HG03095 (cell line): ENCODE data around the gene SP100.
"Not testable (repeated sequence)": the region's sequence is repeated elsewhere in the genome, so short reads cannot be mapped to it uniquely, and the experiment has no call there.

Experiments
- ATAC-seq: cut with Tn5 transposase; IDR thresholded peaks from one replicate; pipeline ENCODE4 v1.9.1; 2021; ENCODE audit warnings: moderate library complexity; ENCODE audit not compliant: unreplicated experiment

Gene SP100

DNA sequence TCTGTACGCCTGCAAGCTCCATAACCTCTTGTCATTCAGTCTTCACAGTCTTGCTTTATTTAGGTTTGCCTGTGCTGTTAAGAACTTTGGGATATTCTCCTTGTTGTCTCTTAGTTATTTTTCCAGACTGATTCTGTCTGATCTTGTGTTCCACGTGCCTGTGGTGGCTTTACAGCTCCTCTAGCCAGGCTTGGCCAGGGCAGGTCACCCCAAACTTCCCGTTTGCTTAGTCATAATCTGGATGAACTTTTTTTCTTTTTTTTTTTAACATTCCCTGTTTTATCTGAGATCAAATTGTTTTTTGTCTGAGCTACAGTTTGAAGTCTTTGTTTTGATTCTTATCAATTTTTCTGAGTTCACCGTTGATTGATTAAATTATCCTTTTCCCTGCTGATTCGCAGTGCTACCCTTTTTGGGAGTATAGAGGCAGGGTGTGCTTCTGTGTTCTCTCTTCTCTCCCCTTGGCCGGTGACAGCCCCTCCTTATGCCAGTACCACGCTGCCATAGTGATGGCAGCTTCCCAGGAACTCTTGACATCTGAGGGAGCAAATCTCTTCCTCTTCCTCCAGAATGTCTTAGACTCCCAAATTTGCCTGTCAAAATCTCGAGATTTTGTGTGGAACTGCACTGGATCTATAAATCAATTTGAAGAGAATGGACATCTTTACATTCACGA is 2.5 kb downstream of the SP100 start:
- ATAC-seq = no peak

DNA sequence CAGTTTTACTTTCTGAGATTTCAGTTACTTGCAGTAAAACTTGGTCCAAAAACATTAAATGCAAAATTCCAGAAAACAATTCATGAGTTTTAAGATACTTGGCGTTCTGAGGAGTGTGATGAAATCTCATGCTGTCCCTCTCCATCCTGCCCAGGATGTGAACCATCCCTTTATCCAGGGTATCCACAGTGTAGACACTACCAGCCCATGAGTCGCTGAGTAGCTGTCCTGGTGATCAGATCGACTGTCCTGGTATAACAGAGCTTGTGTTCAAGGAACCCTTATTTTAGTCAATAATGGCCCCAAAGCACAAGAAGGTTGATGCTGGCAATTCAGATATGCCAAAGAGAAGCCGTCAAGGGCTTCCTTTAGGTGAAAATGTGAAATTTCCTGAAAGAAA is 3.2 kb downstream of the SP100 start:
- ATAC-seq = no peak

DNA sequence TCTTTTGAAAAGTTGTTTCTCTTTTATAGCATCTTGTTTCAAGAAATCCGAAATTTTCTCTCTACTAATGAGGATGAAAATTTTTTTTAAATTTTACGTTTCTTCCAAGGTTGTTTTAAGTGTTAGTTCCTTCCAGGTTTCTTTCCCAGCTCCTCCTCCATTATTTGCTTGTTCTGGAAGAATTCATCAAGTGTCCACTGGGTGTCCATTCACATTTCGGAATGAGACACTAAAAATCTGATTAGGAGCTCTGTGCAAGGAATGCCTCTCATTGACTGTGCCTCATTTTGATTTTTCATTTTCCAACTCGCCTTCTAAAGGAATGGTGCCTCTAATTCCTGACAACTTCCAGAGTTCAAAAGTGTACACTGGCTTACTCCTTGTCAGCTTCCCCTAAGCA is 6.1 kb downstream of the SP100 start:
- no peak for ATAC-seq

DNA sequence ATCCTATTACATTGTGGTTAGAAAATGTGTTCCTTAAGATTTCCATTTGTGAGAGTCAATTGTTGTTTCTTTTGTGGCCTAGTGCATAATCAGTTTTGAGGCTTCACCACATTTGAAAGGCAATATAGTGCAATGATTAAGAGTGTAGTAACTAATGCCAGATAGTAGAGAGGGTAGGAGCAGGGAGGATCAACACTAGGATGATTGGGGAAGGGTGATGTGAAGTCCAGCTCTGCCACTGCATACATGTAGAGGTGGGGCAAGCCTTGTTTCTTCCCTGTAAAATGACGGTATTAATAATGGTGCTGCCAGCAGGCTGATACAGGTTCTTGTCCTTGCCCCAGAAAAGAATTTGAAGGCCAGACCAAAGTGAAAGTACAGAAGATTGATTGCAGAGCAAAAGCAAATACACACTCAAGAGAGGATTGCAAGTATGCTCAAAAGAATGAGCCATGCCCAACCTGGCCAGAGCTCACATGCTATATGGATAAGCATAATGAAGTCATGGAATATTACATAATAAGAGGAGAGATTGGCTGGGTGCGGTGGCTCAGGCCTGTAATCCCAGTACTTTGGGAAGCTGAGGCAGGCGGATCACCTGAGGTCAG is 8.0 kb downstream of the SP100 start:
- no peak for ATAC-seq

DNA sequence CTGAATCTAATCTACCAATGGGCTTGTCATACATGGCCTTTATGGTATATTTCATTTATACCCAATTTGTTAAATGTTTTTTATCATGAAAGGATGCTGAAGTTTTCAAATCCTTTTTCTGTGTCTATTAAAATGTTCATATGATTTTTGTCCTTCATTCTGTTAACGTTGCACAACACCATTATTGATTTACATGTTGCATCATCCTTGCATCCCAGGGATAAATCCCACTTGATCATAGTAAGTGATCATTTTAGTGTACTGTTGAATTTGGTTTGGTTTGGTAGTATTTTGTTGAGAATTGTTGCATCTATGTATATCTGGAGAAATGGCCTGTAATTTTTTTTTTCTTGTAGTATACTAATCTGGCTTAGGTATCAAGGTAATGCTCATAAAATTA is 9.4 kb downstream of the SP100 start:
- no peak for ATAC-seq

DNA sequence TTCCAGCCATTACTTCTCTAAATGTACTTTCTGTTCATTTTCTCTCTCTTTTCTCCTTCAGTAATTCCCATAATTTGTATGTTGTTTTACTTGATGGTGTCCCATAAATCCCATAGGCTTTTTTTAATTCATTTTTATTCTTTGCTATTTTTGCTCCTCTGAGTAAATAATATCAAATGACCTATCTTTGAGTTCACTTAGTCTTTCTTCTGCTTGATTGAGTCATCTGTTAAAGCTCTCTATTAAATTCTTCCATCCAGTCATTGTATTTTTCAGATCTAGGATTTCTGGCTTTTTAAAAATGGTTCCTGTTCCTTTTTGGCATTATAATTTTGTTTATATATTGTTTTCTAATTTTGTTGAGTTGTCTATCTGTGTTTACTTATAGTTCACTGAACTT is 13.5 kb downstream of the SP100 start:
- no peak for ATAC-seq

DNA sequence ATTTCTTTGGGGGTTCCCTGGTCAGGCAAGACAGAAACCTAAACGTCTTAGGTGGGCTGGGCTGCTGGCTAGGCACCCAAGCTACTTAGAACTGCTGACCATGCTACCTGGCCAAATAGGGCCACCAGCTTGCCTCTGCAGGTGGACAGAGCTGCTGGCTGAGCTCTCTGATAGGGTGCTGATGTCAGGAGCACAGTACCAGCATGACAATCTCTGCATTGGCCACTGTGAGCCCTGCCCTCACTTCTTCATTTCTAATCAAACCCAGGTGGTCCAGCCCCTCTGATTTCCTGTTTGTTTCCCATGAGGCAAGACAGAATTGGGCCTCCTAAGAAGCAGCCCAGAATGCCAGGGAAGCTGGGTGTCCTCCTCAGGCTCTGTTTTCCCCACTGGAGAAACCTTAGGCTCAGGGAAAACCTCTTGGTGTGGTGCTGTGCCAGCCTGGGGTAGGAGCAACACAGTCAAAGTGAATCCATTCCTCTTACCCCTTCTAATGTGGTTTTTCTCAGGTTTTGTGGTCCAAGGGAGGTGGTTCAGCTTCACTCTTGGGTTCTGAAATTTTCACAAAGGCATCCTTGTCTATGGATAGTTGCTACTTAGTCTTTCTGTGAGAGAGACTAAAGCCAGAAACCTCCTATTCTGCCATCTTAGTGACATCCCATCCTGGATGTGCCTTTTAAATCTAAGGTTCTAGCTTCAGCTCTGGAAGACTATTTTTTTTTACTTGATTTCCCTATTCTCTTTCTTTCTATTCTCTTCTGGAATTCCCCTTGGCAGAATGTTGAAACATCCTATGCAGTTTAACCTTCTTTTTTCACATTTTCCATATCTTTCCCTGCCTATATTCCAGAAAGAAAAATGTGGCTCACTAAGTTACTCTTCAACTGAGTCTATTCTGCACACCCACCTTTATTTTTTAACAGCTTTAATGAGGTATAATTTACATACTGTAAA is 15.2 kb downstream of the SP100 start:
- no peak for ATAC-seq

DNA sequence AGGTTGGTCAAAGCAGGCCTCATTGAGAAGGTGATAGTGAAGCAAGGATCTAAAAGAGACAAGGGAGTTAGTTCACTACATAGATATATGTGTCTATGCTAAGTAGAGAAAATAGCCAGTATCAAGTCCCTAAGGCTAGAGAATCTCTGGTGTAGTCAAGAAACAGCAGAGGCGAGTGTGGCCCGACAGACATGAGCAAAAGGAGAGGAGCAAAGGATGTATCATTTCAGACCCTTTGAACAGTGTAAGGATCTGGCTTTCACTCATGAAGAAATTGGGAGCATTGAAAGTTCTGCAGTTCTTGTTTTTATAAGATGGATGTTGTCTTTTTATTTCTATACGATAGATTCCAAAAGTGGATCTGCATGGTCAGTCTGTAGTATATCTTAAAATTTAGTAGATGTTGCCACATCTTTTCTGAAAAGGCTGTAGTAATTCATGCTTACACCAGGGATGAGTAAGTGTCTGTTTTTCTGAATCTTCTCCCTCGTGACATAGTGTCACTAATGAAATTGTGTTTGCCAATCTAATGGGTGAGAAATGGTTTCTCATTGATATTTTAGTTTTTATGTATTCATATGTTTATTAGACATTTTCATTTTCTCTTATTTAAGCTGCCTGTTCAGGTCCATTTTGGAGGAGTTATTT is 18.8 kb downstream of the SP100 start:
- ATAC-seq = no peak

DNA sequence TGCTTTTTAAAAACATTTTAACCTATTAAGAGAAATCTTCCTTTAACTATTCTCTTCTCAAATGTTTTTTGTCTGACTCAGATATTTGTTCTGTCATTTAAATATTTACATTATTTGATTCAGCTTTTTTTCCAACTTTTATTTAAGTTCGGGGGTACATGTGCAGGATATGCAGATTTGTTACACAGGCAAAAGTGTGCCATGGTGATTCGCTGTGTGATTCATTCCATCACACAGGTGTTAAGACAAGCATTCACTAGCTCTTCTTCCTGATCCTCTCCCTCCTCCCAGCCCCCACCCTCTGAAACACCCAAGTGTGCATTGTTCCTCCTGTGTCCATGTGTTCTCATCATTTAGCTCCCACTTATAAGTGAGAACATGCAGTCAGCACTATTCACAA is 19.4 kb downstream of the SP100 start:
- ATAC-seq = no peak

DNA sequence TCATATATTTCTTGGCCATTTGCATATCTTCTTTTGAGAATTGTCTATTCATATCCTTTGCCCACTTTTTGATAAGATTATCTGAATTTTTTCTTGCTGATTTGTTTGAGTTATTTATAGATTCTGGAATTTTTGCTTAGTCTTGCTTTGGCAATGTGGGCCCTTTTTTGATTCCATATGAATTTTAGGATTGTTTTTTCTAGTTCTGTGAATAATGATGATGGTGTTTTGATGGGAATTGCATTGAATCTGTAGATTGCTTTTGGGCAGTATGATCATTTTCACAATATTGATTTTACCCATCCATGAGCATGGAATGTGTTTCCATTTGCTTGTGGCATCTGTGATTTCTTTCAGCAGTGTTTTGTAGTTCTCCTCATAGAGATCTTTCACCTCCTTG is 23.1 kb downstream of the SP100 start:
- ATAC-seq = not testable (repeated sequence)

DNA sequence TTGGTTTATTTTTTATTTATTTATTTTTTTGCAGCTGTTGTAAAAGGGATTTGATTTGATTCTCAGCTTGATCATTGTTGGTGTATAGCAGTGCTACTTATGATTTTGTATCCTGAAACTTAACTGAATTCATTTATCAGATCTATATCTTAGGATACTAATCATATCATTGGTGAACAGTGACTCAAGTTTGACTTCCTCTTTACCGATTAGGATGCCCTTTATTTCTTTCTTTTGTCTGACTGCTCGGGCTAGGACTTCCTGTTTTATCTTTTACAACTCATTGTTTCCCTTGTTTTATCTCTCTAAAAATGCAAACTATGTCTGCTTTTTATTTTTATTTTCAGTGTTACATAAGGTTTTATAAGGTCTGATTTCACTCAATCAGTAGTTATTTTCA is 23.6 kb downstream of the SP100 start:
- no peak for ATAC-seq

DNA sequence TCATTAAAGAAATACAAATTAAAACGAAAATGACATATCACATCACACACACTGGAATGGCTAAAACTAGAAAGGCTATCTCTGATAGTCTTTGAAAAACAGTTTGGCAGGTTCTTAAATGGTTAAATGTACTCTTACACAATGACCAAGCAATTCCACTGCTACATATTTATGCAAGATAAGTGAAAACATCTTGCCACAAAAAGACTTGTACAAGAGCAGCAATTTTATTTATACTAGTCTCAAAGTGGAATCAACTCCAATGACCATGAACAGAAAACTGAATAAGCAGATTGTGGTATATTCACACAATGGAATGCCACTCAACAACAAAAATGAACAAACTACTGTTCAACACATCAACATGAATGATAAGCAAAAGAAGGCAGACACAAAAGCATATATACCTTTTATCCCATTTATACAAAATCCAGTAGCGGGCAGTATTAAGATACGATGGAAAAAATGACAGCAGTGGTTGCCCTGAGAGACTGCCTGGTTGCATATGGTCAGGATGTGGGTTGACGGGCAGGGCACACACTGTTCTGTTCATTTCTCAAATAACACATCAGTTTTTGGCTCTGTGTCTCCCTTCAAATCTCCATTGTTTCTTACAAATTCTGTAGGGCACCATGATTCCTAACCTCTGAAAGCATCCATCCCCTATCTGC is 25.4 kb downstream of the SP100 start:
- ATAC-seq = peak; percentile 52

DNA sequence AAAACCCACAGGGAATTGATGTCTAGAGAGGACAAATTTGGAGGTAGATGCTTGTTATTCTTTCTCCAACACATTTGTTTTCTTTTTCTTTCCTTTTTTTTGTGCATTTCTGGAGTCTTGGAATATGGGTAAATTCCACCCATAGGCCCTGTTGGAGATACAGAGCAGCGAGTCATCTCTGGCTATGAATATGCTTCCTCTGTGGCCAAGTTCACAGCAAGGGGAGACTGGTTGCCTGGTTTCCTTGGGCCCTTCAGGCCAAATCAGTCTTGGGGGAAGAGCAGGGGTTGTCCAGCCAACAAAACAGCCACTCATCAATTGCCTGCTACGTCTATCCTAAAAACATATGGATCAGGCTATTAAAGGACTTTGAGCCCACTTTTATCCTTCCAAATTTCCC is 27.5 kb downstream of the SP100 start:
- ATAC-seq = no peak

DNA sequence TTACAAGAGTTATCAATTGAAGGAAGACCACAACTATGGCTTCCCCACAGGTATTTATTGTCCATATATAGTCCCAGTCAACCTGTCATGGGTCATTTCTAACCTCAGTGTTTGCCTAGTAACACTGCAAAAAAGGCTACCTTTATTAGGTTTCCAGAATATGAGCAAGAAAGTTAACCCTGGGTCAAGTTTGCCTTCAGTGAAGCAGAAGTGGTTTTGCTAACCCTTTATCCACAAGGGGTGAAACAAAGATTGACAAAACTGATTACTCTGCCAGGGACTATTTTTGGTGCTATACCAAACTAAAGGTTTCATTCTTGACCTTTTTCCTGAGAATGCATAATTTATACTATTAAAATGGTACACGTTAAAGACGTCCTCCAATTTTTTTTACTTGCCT is 28.8 kb downstream of the SP100 start:
- ATAC-seq = no peak

DNA sequence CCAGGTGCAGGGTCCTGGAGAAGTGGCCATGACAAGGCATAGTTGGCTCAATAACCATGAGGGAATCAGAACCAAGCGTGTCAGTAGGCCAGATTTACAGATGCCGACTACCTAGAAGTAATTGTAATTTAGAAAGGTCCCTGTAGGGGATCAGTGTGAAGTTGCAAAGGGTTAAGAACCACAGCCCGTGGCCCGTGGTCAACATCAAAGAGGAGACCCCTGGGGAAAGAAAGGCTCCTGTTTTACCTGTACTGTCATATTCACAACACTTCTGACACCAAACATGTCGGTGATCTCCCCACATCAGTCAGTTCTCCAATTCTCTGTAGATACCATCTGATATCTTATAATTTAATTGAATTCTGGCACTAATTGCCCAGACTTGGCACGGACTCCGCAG is 31.0 kb downstream of the SP100 start:
- no peak for ATAC-seq

DNA sequence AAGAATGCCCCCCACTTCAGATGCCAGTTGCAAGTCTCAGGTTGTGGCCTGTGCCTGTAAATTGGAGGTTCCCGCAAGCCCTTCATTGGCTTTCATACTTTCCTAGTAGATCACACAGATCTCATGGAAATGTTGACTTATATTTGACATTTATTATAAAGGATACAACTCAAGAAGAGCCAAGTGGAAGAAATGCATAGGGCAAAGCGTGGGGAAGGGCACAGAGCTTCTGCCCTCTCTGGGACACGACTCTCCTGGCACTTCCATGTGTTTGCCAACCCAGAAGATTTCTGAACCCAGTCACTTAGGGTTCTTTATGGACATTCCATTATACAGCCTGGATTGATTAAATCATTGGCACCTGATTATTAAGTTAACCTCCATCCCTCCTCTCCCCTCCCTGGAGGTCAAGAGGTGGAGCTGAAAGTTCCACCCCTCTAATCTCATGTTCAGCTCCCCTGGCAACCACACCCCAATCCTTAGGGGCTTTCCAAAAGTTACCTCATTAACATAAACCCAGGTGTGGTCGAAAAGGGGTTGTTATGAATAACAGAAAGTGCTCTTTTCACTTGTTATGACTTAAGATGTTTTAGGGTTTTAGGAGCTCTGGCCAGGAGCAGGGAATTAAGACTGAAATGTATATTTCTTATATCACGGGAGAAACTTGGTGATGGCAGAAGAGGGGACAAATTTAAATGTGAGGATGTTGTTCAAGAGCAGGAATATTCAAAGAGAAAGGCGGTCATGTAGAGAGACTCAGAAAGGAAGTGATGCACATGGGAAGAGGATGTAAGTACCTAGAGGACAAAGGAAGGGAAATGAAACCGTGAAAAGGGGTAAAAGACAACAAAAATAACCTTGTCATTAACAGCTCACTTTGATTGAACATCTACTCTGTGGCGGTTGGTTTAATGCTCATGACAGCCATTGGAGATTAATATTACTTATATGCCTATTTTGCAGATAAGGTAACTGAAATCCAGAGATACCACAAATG is 31.8 kb downstream of the SP100 start:
- ATAC-seq = peak; percentile 80

DNA sequence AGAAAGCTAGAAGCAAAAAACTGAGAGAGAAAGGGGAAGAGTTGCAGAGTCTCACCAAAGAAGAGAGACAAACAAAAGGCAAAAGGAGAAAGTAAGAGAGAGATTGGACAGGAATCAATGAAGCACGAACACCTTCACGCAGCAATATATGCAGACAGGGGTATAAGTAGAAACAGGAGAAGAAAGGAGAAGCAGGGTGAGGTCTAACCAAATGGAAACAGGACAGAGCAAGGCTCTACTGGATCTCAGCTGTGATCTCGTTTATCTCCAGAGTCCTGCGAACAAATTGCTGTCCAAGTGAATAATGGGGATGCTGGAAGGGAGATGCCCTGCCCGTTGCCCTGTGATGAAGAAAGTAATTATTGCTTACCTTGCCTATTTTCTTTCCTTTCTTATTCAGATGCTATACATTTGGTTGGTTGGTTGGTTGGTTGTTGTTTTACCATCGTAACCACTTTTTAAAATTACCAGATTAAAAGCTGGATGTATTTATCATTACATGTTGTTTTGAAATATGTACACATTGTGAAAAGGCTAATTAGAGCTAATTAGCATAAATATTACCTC is 34.0 kb downstream of the SP100 start:
- ATAC-seq = no peak

DNA sequence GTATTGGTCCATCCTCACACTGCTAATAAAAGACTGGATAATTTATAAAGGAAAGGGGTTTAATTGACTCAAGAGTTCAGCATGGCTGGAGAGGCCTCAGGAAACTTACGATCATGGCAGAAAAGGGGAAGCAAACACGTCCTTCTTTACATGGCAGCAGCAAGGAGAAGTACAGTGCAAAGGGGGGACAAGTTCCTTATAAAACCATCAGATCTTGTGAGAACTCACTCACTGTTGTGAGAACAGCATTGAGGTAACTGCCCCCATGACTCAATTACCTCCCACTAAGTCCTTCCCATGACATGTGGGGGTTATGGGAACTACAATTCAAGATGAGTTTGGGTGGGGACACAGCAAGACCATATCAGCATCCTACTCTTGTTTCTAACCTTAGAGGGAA is 37.0 kb downstream of the SP100 start:
- no peak for ATAC-seq

DNA sequence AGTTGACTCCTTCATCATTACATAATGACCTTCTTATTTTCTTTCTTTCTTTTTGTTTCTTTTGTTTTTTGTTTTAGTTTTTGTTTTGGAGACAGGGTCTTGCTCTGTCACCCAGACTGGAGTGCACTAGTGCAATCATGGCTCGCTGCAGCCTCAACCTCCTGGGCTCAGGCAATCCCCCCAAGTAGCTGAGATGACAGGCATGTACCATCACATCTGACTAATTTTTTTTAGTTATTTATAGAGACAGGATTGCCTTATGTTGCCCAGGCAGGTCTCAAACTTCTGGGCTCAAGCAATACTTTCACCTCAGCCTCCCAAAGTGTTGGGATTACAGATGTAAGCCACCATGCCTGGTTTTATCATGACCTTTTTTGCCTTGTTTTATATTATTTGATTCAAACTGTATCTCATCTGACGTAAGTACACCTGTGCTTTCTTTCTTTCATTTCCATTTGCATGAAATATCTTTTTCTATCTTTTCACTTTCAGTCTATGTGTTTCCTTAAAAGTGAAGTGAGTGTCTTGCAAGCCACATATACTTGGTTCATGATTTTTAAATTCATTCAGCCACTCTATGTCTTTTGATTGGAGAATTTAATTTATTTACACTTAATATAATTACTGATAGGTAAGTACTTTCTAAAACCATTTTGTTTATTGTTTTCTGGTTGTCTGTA is 39.1 kb downstream of the SP100 start:
- ATAC-seq = peak; percentile 39
